GM12875 (cell line): Measurements from ENCODE around the gene DMP1.
"Not testable (repeated sequence)": the region's sequence is repeated elsewhere in the genome, so short reads cannot be mapped to it uniquely, and the experiment has no call there.

Experiments
- H3K4me3 ChIP-seq: one replicate; pipeline ENCODE4 v1.5.1; 2011; ENCODE audit warnings: low read depth, low read length, control low read depth
- CTCF ChIP-seq: IDR thresholded peaks from 2 replicates; pipeline ENCODE4 v1.5.1; 2011; ENCODE audit warnings: low read depth, mild to moderate bottlenecking, control low read depth, inconsistent platforms, low read length, moderate library complexity, borderline replicate concordance; ENCODE audit not compliant: insufficient read depth

Gene DMP1

DNA sequence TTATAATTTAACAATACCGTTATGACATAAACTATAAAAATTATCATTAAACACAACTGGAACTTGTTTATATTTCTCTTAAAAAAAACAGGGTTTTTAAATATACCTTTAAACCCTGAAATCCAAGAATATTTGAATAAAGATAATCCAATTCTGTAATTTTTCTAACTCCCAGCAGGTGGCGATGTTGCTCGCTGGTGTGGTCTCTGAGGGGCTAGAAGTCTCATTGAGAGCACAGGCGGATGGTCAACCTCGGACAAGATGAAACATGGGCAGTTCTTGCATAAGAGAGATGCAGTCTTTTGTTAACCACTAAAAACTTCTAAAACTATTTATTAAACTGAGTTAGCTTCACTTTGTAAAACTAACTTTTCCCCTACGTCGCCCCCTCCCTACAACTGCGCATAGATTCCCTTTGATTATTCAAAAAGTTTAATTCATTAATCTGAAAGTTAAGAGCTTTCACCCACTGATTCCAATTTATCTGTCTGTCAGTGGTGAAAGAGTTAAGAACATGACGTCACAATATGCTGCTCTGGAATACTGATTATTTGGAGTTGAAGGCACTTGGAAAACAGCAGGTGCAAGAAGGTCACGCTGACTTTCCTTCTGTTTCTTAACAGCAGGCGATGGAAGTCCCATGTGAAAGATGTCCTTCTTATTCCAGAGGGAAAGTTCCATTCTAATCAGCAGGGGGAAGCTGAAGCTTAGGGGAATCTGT is 29.5 kb downstream of the DMP1 start:
- H3K4me3 ChIP-seq: no peak overlapping the region
- TF ChIP-seq CTCF: peak; percentile 61; the same call in 1 of the 2 replicates

- H3K4me3 ChIP-seq: no peak overlapping the region
- no peak for TF ChIP-seq CTCF
These were observed 30.2 kb downstream of the DMP1 start for GRCh38 chr4:87680271-87680670.

GRCh38 chr4:87688316-87688715 is 38.2 kb downstream of the DMP1 start:
- TF ChIP-seq CTCF: no peak
- H3K4me3 ChIP-seq: no peak overlapping the region

- not testable (repeated sequence) for H3K4me3 ChIP-seq
These were observed 40.9 kb downstream of the DMP1 start for GRCh38 chr4:87690947-87691346.

GRCh38 chr4:87692060-87692459 is 42.0 kb downstream of the DMP1 start:
- not testable (repeated sequence) for H3K4me3 ChIP-seq

DNA sequence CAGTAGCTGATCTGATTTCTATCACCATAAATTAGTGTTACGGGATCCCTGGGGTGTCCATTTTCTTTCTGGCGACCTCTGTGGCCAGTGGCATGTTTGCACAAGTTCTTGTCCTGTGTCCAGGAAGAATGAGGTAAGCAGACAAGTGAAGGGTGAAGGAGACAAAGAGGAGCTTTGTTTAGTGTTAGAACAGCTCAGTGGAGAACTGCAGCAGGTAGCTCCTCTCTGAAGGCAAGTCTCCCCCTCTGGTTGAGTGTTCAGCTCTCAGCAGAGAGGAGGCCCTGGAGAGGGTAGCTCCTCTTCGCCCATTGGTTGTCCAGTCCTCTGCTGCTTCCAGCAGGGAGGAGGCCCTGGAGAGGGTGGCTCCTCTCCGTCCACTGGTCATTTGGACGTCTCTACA is 47.2 kb downstream of the DMP1 start:
- H3K4me3 ChIP-seq: no peak overlapping the region
- TF ChIP-seq CTCF: no peak

DNA sequence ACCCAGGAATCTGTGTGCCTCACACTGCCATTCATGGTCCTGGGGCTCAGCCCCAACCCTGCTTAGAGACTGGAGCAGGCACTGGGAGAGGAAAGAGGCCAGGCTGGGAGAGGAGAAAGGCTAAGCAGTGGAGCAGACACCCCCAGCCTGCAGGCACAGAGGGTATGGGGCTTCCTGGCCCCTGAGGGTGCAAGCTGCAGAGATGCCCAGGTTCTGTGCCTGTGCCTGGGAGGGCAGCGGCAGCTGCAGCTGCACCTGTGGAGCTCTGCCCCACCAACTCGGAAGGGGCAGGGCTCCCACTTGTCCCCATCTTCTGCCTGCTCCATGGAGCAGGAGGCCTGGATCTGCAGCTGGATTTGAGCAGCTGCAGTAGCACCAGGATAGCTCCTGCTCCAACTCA is 47.9 kb downstream of the DMP1 start:
- H3K4me3 ChIP-seq: no peak overlapping the region
- TF ChIP-seq CTCF: no peak

- TF ChIP-seq CTCF: no peak
- H3K4me3 ChIP-seq: no peak overlapping the region
These were observed 48.3 kb downstream of the DMP1 start for GRCh38 chr4:87698394-87698793.
